ENCODE measurements around the gene ZCCHC18.
"Not testable (repeated sequence)": the region's sequence is repeated elsewhere in the genome, so short reads cannot be mapped to it uniquely, and the experiment has no call there.

DNA sequence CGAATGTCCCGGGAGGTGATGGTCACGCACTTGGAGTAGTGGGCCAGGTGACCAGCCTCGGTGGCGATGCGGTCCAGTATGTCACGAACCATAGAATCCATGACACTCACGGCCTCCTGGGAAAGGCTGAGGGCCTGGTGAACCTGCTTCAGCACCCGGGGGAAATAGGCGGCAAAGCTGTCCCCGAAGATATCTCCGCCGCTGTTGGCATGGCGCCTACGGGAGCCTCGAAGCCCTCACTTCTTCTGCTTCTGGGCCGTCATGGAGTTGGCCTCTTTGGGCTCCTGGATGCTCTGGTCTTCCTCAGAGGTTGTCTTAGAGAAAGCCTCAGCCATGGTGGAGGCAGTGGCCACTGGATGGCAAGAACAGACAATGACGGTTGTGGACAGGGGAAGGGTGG, 49.7 kb upstream of the ZCCHC18 start:
- TF ChIP-seq, protein P1, sequence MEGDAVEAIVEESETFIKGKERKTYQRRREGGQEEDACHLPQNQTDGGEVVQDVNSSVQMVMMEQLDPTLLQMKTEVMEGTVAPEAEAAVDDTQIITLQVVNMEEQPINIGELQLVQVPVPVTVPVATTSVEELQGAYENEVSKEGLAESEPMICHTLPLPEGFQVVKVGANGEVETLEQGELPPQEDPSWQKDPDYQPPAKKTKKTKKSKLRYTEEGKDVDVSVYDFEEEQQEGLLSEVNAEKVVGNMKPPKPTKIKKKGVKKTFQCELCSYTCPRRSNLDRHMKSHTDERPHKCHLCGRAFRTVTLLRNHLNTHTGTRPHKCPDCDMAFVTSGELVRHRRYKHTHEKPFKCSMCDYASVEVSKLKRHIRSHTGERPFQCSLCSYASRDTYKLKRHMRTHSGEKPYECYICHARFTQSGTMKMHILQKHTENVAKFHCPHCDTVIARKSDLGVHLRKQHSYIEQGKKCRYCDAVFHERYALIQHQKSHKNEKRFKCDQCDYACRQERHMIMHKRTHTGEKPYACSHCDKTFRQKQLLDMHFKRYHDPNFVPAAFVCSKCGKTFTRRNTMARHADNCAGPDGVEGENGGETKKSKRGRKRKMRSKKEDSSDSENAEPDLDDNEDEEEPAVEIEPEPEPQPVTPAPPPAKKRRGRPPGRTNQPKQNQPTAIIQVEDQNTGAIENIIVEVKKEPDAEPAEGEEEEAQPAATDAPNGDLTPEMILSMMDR (IDR thresholded peaks at IDR 0.05 in 2 of 3, conservative IDR thresholded peaks at IDR 0.05 in 1 of 3; ENCODE audit: borderline replicate concordance in 1 of 3, insufficient read depth in 1 of 3, low read depth in 2 of 3, low read length in 2 of 3), result not testable (repeated sequence)
- not testable (repeated sequence) for TF ChIP-seq JUND (IDR thresholded peaks at IDR 0.05); EZH2 (IDR thresholded peaks at IDR 0.05); POLR2A (IDR thresholded peaks at IDR 0.05; ENCODE audit: borderline replicate concordance, extremely low read depth, insufficient read depth, insufficient read length); ZNF274 (IDR thresholded peaks at IDR 0.05; ENCODE audit: low read depth, low read length); EGR1 (IDR thresholded peaks at IDR 0.05; ENCODE audit: low read depth); YY1 (IDR thresholded peaks at IDR 0.05; ENCODE audit: extremely low read depth, insufficient replicate concordance, low read depth, low read length); SRF (IDR thresholded peaks at IDR 0.05; ENCODE audit: low read depth); TCF7L2 (IDR thresholded peaks at IDR 0.05; ENCODE audit: borderline replicate concordance, extremely low read depth, insufficient read depth, insufficient read length); CEBPB (IDR thresholded peaks at IDR 0.05; ENCODE audit: low read depth); POLR2AphosphoS5 (IDR thresholded peaks at IDR 0.05; ENCODE audit: low read depth, low read length)
- TF ChIP-seq, protein P2, sequence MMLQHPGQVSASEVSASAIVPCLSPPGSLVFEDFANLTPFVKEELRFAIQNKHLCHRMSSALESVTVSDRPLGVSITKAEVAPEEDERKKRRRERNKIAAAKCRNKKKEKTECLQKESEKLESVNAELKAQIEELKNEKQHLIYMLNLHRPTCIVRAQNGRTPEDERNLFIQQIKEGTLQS (IDR thresholded peaks at IDR 0.05), result not testable (repeated sequence)
- TF ChIP-seq, protein P3, sequence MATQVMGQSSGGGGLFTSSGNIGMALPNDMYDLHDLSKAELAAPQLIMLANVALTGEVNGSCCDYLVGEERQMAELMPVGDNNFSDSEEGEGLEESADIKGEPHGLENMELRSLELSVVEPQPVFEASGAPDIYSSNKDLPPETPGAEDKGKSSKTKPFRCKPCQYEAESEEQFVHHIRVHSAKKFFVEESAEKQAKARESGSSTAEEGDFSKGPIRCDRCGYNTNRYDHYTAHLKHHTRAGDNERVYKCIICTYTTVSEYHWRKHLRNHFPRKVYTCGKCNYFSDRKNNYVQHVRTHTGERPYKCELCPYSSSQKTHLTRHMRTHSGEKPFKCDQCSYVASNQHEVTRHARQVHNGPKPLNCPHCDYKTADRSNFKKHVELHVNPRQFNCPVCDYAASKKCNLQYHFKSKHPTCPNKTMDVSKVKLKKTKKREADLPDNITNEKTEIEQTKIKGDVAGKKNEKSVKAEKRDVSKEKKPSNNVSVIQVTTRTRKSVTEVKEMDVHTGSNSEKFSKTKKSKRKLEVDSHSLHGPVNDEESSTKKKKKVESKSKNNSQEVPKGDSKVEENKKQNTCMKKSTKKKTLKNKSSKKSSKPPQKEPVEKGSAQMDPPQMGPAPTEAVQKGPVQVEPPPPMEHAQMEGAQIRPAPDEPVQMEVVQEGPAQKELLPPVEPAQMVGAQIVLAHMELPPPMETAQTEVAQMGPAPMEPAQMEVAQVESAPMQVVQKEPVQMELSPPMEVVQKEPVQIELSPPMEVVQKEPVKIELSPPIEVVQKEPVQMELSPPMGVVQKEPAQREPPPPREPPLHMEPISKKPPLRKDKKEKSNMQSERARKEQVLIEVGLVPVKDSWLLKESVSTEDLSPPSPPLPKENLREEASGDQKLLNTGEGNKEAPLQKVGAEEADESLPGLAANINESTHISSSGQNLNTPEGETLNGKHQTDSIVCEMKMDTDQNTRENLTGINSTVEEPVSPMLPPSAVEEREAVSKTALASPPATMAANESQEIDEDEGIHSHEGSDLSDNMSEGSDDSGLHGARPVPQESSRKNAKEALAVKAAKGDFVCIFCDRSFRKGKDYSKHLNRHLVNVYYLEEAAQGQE (IDR thresholded peaks at IDR 0.05; ENCODE audit: low read depth), result not testable (repeated sequence)
